Measurements from ENCODE around the gene PER2. TPM values are rescaled to one million over a fixed set of nuclear protein-coding genes. Genes with fewer than 3 reads are reported as not detected.
A peak's percentile ranks its signal among the peaks of the same experiment; 100 is the strongest.

PER2 gene, protein sequence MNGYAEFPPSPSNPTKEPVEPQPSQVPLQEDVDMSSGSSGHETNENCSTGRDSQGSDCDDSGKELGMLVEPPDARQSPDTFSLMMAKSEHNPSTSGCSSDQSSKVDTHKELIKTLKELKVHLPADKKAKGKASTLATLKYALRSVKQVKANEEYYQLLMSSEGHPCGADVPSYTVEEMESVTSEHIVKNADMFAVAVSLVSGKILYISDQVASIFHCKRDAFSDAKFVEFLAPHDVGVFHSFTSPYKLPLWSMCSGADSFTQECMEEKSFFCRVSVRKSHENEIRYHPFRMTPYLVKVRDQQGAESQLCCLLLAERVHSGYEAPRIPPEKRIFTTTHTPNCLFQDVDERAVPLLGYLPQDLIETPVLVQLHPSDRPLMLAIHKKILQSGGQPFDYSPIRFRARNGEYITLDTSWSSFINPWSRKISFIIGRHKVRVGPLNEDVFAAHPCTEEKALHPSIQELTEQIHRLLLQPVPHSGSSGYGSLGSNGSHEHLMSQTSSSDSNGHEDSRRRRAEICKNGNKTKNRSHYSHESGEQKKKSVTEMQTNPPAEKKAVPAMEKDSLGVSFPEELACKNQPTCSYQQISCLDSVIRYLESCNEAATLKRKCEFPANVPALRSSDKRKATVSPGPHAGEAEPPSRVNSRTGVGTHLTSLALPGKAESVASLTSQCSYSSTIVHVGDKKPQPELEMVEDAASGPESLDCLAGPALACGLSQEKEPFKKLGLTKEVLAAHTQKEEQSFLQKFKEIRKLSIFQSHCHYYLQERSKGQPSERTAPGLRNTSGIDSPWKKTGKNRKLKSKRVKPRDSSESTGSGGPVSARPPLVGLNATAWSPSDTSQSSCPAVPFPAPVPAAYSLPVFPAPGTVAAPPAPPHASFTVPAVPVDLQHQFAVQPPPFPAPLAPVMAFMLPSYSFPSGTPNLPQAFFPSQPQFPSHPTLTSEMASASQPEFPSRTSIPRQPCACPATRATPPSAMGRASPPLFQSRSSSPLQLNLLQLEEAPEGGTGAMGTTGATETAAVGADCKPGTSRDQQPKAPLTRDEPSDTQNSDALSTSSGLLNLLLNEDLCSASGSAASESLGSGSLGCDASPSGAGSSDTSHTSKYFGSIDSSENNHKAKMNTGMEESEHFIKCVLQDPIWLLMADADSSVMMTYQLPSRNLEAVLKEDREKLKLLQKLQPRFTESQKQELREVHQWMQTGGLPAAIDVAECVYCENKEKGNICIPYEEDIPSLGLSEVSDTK (N-terminal part only)
- 42.5 and 46.3 TPM in 2 replicates for total RNA-seq (2013; cell fraction: nucleolus; rRNA removed)
- total RNA-seq (2014; rRNA removed) (6.4 and 8.7 TPM in 2 replicates), total RNA-seq (2014; rRNA removed; fragmentation: Illumina TruSeq; extraction: Trizol) (4.1 and 4.5 TPM in 2 replicates), total RNA-seq (2021) (11.1 and 15.1 TPM in 2 replicates), polyA plus RNA-seq (2011; rRNA removed) (2.9 and 4.7 TPM in 2 replicates), polyA plus RNA-seq (2014; fragmentation: Illumina TruSeq; extraction: Trizol) (3.8 and 4.9 TPM in 2 replicates), polyA plus RNA-seq (2014; fragmentation: Nextera tagmentation; extraction: Ambion mirVana) (1 to 10 TPM; 1.5 to 2.6 TPM), polyA plus RNA-seq (2014; rRNA removed) (4.2 and 5.7 TPM in 2 replicates), polyA plus RNA-seq (2016; fragmentation: Nextera tagmentation; extraction: Ambion mirVana) (1 to 10 TPM; 4.4 to 5.5 TPM), polyA minus RNA-seq (2011; rRNA and poly(A)+ RNA removed) (15.0 and 20.9 TPM in 2 replicates), Bru-seq, nascent RNA (percentile 74 among the genes with signal in this experiment), BruChase-seq, experiment 1, labeled RNA remaining after a 6-hour chase (percentile 71 among the genes with signal in this experiment), BruChase-seq, experiment 2, labeled RNA remaining after a 2-hour chase (percentile 76 among the genes with signal in this experiment)
- 2.2 TPM for polyA plus RNA-seq (2011; ENCODE audit: low read depth)
- polyA plus RNA-seq (2011; cell fraction: cytosol; rRNA removed), result 3.8 and 5.4 TPM in 2 replicates
- polyA plus RNA-seq (2011; cell fraction: nucleus; rRNA removed), result 10.0 and 15.3 TPM in 2 replicates
- 3.7 and 4.1 TPM in 2 replicates for polyA plus RNA-seq (2012)
- 6.5 and 8.2 TPM in 2 replicates for polyA minus RNA-seq (2011; cell fraction: cytosol; rRNA and poly(A)+ RNA removed)
- polyA minus RNA-seq (2011; cell fraction: nucleus; rRNA and poly(A)+ RNA removed), result 15.1 and 29.6 TPM in 2 replicates
- long read RNA-seq, experiment 1, partial matches to known transcripts, result 1 of 3 reads
- long read RNA-seq, experiment 1, other reads (novel, unspliced or antisense), result 2 of 3 reads
- long read RNA-seq, experiment 2, partial matches to known transcripts, result 3 of 8 reads
- long read RNA-seq, experiment 2, other reads (novel, unspliced or antisense), result 5 of 8 reads

DNA sequence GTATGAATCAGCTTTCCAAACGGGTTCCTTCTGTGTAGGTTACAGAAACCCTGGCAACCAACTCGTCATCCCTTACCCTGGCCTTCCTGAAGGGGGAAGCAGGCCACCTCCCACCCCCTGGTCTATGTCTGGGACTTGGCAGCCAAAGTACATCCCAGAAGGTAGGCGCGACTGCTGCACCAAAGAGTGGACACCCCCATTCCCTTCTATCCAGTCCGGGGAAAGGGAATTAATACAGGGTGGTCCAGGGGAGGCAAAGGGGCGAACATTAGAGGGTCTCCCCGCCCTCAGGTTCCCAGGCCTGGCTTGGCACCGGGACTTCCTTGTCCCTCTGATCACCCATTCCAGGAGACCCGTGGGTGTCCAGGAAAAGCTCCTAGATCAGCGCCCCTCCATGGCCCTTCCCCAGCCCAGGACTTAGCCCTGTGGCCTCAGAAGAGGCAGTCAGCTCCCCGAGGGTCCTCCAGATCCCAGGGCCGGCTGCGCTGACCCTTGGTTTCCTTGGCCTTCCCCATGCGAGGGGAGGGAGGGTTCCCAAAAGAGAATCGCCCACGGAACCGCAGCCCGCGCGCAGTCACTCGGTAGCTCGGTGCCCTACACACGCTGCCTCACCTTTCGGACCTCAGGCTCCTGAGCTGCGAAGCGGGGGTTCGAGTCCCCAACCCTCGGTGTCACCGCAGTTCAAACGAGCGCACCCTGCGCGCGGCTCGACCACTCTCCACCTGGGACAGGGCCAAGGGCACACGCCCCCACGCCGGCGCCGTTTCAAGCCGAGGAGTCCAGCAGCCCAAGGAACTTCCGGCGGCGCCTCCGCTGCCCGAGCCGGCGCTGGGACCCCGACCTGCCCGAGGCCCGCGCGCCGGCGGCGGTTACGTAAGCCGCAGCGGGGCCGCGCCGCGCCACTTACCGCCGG, at the start of gene PER2:
PER2 (minus strand) TSS at position 874 of the 913 bp plus-strand sequence. CDS start 10,674 bp downstream, outside the sequence.
- intact Hi-C loops (cut with micrococcal nuclease; ENCODE audit: unreplicated experiment), result no loop called here
- Histone ChIP-seq H3K9ac (ENCODE audit: control insufficient read depth, insufficient read depth, low read length) (peak within 1 kb of the TSS; percentile 79), H3K9me3 (replicated peaks; ENCODE audit: control insufficient read depth, insufficient read depth, low read length) (no peaks in the 10 kb centered on the region), H4K20me1 (ENCODE audit: control insufficient read depth, insufficient read depth) (no peaks in the 10 kb centered on the region; the same call in 1 of the 2 replicates), H3K4me1 (ENCODE audit: control insufficient read depth, insufficient read depth, low read length) (peaks cover 15% of the 10 kb centered on the region), H3K27me3 (replicated peaks in 1 of 2; ENCODE audit: control insufficient read depth in 2 of 2, insufficient read depth in 2 of 2, low read length in 1 of 2) (no peaks in the 10 kb centered on the region), H3K4me3 (peak within 1 kb of the TSS; percentile 98), H3K36me3 (ENCODE audit: control insufficient read depth in 2 of 2, insufficient read depth in 2 of 2, low read length in 1 of 2) (no peaks in the 10 kb centered on the region; a peak in 1 of 4 replicates), H2AFZ (ENCODE audit: control insufficient read depth, low read depth, low read length) (peak within 1 kb of the TSS; percentile 90), H3K4me2 (ENCODE audit: control insufficient read depth, insufficient read depth) (peak within 1 kb of the TSS; percentile 95), H3K79me2 (ENCODE audit: control insufficient read depth, insufficient read depth, low read length) (peaks cover 36% of the 10 kb centered on the region), H3K27ac (ENCODE audit: control insufficient read depth, insufficient read depth) (peak within 1 kb of the TSS; percentile 79)
- ChIA-PET SMC1A (ENCODE audit: uncharacterized antibody, unreplicated experiment) (interaction anchor here (1.0 to 1.6 kb wide), 2 partner anchors 24 to 28 kb away, joined by 3 to 4 read pairs; no protein-coding TSS in a partner anchor), RAD21 (ENCODE audit: unreplicated experiment) (interaction anchor here (0.5 kb wide), 1 partner anchor 18 kb away, joined by 3 read pairs; no protein-coding TSS in a partner anchor), POLR2A (interaction anchor here (1.1 kb wide), 1 partner anchor 83 kb away, joined by 3 read pairs; no protein-coding TSS in a partner anchor), CTCF (interaction anchor here (1.0 to 5.0 kb wide), 2 partner anchors 9 to 24 kb away, joined by 4 to 27 read pairs; no protein-coding TSS in a partner anchor)
- no TSS peak for BruUV-seq (replicated peaks)
- DNase-seq (ENCODE audit: low read depth, low spot score), result no peak
- 2% methylated on average over 44 of the region's 65 CpGs for WGBS (ENCODE audit: insufficient coverage, insufficient replicate concordance, low lambda C conversion rate, missing lambda C conversion rate)
- in situ Hi-C loops (cut with MboI), result no loop called here
- no peak for FAIRE-seq
- peak; percentile 37 for ATAC-seq
- TF ChIP-seq SMARCA5 (IDR thresholded peaks at IDR 0.05) (peak; percentile 62; the same call in 1 of the 2 replicates), POLR2AphosphoS5 (IDR thresholded peaks at IDR 0.05; ENCODE audit: low read length) (no peak), CREB1 (IDR thresholded peaks at IDR 0.05; ENCODE audit: low read depth) (peak; percentile 43; the same call in 1 of the 2 replicates), GATAD2B (conservative IDR thresholded peaks at IDR 0.05; ENCODE audit: low read depth) (no peak; the same call in 1 of the 2 replicates), LARP7 (IDR thresholded peaks at IDR 0.05) (peak; percentile 53), RFX5 (IDR thresholded peaks at IDR 0.05; ENCODE audit: low read depth, low read length) (peak; percentile 69; the same call in 1 of the 2 replicates), NR2F1 (conservative IDR thresholded peaks at IDR 0.05) (peak; percentile 43; the same call in 1 of the 2 replicates)
- TF ChIP-seq, protein P1, sequence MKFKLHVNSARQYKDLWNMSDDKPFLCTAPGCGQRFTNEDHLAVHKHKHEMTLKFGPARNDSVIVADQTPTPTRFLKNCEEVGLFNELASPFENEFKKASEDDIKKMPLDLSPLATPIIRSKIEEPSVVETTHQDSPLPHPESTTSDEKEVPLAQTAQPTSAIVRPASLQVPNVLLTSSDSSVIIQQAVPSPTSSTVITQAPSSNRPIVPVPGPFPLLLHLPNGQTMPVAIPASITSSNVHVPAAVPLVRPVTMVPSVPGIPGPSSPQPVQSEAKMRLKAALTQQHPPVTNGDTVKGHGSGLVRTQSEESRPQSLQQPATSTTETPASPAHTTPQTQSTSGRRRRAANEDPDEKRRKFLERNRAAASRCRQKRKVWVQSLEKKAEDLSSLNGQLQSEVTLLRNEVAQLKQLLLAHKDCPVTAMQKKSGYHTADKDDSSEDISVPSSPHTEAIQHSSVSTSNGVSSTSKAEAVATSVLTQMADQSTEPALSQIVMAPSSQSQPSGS (IDR thresholded peaks at IDR 0.05; ENCODE audit: low read length), result no peak
- TF ChIP-seq, protein P2, sequence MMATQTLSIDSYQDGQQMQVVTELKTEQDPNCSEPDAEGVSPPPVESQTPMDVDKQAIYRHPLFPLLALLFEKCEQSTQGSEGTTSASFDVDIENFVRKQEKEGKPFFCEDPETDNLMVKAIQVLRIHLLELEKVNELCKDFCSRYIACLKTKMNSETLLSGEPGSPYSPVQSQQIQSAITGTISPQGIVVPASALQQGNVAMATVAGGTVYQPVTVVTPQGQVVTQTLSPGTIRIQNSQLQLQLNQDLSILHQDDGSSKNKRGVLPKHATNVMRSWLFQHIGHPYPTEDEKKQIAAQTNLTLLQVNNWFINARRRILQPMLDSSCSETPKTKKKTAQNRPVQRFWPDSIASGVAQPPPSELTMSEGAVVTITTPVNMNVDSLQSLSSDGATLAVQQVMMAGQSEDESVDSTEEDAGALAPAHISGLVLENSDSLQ (IDR thresholded peaks at IDR 0.05), result peak; percentile 10; the same call in 1 of the 2 replicates

Measured in GM12878 (cell line).